HG03575 (cell line): ENCODE data around the gene CCDC158.
"Not testable (repeated sequence)": the region's sequence is repeated elsewhere in the genome, so short reads cannot be mapped to it uniquely, and the experiment has no call there.

Source experiments
- ATAC-seq: cut with Tn5 transposase; IDR thresholded peaks from one replicate; pipeline ENCODE4 v1.9.1; 2021; ENCODE audit not compliant: unreplicated experiment, insufficient number of reproducible peaks, low FRiP score; ENCODE audit errors: extremely low read depth

CCDC158 gene

GRCh38 chr4:76377481-76377901, 43.5 kb downstream of the CCDC158 start:
- no peak for ATAC-seq

- no peak for ATAC-seq
Observed at GRCh38 chr4:76376534-76376933, 44.4 kb downstream of the CCDC158 start.

GRCh38 chr4:76375703-76376102, 45.2 kb downstream of the CCDC158 start:
- ATAC-seq, result no peak

GRCh38 chr4:76374798-76375197, 46.1 kb downstream of the CCDC158 start:
- no peak for ATAC-seq

DNA sequence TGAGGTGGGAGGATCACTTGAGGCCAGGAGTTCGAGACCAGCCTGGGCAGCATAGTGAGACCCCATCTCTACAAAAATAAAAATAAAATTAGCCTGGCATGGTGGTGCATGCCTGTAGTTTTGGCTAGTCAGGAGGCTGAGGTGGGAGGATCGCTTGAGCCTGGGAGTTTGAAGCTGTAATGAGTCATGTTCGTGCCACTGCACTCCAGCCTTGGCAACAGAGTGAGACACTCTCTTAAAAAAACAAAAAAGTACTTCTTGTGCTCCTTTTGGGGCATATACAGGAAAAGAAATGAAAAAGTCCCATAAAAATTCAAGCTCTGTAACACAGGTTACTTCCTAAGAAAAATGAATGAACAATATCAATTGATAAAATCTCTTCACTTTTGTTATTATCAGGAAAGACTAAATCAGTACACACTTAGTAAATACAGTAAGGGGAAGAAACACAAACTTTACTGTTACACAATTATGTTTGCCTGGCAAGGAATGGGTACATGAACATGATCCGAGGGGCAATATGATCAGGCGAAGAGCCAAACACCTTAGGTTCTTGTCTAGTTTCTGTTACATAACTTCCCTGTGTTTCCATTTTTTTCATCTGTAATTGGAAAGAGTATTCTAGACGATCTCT, 46.9 kb downstream of the CCDC158 start:
- ATAC-seq, result no peak

GRCh38 chr4:76366737-76367136, 54.2 kb downstream of the CCDC158 start:
- ATAC-seq, result no peak

GRCh38 chr4:76365636-76366035, 55.3 kb downstream of the CCDC158 start:
- ATAC-seq, result no peak

GRCh38 chr4:76364763-76365162, 56.2 kb downstream of the CCDC158 start:
- ATAC-seq, result no peak

GRCh38 chr4:76363556-76364290, 57.2 kb downstream of the CCDC158 start:
- no peak for ATAC-seq

DNA sequence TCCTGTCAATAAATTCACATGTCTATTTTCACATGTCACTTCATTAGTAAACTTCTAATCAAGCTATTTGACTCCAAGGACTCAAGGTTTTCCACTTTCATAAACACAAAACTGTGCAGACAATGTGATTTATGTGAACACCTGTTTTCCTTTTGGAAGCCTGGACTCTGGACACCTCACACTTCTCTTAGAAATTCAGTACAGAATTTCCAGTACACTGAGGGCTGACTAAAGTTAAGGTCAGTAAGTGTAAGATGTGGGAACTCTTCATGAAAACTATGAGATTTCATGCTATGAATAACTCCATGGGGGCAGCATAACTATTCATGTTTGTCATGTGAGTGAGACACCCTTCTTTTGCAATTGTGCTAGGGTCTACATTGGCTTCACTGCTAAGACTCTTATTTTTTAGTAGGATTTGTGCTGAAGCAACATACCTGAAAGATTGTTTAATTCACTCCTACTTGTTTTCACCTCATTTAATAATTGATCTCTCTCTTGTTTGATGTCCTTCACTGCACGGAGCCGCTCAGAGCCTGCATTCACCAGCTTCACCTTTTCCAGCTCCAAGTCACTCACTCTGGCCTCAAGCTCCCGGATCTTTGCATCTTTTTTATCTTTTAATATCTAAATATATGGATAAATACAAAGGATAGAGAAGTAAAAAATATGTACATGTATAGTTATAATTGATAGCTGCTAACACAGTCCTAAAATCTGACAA, 59.1 kb downstream of the CCDC158 start:
- no peak for ATAC-seq

GRCh38 chr4:76359881-76360466, 61.0 kb downstream of the CCDC158 start:
- ATAC-seq, result not testable (repeated sequence)

GRCh38 chr4:76357981-76358380, 63.0 kb downstream of the CCDC158 start:
- no peak for ATAC-seq

DNA sequence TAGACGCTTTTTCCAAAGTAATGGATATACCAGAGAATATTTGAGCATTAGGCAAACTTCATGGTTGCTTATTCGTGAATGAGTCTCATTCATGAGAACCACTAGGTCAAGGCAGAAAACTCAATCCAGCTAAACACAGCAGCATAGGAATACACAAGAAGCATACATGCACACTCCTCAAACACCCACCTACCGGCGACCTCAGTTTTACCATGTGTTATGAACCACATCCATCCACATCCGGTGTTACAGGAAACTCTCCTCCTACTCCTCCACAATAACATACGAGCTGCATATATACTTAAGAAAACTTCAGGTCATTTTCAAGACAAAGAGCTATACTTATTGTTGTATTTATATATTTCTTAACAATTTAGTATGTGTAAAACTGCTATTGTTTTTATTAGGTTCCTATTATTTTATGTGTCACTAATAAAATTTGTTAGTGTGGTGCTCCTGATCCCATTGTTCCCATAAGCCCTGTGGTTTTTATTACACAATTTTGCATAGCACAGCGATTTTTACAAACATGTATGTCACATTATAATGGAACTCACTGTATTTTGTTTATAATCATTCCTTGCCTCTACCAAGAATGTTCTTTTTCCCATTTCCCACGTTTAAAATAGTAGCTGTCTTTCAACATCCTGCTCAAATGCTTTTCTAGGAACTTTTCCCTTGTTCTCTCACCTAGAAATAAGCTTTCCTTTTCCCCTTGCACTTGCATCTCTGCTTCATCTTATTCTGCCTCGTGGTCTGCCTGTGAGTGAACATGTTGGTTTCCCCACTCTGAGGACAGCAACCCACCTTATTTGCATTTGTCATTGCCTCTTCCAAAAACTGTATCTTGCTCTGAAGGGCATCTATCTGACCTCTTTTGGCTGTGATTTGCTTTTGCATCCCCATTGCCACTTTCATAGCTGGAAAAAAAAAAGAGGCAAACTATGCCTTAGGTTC, 66.1 kb downstream of the CCDC158 start:
- no peak for ATAC-seq

DNA sequence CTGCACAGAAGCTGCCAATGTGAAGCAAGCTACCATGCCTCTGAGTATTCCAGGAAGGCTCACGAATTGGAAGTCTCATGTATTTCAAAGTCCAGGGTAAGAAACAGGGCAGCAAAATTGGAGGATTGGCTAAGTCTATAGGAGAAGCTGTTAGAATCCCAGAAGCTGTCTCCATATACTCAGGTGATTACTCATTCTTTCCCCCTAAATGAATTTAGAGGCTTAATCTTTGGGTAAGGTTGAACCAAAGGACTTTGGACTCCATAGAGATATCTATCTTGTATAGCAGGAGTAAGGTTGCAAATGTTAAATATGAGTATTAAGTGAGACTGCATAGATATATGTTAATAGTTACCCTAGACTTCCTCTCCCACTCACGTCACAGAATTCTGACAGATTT, 78.1 kb downstream of the CCDC158 start:
- no peak for ATAC-seq

GRCh38 chr4:76342191-76342590, 78.8 kb downstream of the CCDC158 start:
- no peak for ATAC-seq

- ATAC-seq, result no peak
Observed at GRCh38 chr4:76341063-76341462, 79.9 kb downstream of the CCDC158 start.

DNA sequence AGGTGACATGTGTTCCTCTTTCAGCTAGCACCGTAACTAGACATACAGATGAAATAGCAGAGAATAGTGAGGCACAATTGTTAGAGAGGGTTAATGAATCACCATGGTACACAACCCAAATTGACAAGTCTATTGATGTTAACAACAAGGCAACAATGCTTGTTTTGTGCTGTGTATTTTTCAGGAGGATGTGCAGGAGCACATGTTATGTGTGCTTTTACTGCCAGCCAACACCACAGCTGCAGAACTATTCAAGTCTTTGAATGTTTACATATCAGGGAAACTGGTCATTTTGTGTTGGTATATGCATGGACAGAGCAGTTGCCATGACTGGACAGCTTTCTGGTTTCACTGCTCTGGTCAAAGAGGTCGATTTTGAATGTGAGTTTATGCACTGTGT, 81.6 kb downstream of the CCDC158 start:
- ATAC-seq, result no peak

GRCh38 chr4:76334885-76335284, 86.1 kb downstream of the CCDC158 start:
- no peak for ATAC-seq

- ATAC-seq, result no peak
Observed at GRCh38 chr4:76326515-76326914, 94.4 kb downstream of the CCDC158 start.
